NCI-H526 treated with DMSO at 0.1 percent for 48 hours (cell line): Measurements from ENCODE around the gene RHBDL3.
"Not testable (repeated sequence)": the region's sequence is repeated elsewhere in the genome, so short reads cannot be mapped to it uniquely, and the experiment has no call there.

ENCODE experiments used
- DNase-seq: peaks from one replicate; lab custom pipeline; 2025; lab: John Stamatoyannopoulos, UW

Gene RHBDL3

GRCh38 chr17:32323811-32324491, 58.3 kb downstream of the RHBDL3 start:
- DNase-seq = no peak

- DNase-seq = no peak
Observed at GRCh38 chr17:32327911-32328310, 62.3 kb downstream of the RHBDL3 start.

GRCh38 chr17:32330147-32330546, 64.5 kb downstream of the RHBDL3 start:
- no peak for DNase-seq

- DNase-seq = no peak
Observed at GRCh38 chr17:32331243-32332040, 65.8 kb downstream of the RHBDL3 start.

- no peak for DNase-seq
Observed at GRCh38 chr17:32333187-32333586, 67.6 kb downstream of the RHBDL3 start.

DNA sequence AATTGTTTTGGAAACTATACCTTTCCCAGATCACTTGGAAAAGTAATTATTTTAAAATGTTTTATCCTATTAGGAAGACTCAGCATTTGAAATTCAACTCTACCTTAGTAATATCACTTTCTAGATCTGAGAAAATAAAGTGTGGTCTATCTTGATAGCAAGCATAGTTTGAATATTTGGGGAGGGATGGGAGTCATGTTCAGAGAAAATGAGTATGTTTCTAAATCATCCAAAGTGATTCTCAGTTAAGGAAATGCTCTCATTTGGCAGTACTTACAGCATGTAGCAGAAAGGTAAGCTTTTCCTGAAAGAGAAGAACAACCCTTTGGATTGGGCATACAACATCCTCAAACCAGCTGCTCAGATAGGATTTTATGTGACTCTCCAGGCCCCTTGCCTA, 69.4 kb downstream of the RHBDL3 start:
- DNase-seq = no peak

DNA sequence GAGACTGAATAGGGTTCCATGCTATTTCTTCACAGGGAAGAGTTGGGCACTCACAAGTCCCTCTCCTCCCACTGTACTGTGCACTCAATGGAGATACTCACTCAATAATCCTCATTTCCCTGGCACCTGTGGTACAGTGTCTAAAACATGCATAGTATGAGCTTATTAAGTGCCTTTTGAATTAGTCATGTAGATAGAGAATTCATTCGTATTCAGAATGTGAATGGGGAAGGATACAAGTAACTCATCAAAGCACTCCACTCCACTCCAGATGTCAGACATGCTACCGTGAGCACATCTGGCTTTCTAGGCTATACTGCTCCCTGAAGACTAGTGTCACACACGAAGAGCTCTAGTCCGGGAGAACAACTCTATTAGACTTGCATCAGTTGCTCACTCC, 70.1 kb downstream of the RHBDL3 start:
- DNase-seq = no peak

DNA sequence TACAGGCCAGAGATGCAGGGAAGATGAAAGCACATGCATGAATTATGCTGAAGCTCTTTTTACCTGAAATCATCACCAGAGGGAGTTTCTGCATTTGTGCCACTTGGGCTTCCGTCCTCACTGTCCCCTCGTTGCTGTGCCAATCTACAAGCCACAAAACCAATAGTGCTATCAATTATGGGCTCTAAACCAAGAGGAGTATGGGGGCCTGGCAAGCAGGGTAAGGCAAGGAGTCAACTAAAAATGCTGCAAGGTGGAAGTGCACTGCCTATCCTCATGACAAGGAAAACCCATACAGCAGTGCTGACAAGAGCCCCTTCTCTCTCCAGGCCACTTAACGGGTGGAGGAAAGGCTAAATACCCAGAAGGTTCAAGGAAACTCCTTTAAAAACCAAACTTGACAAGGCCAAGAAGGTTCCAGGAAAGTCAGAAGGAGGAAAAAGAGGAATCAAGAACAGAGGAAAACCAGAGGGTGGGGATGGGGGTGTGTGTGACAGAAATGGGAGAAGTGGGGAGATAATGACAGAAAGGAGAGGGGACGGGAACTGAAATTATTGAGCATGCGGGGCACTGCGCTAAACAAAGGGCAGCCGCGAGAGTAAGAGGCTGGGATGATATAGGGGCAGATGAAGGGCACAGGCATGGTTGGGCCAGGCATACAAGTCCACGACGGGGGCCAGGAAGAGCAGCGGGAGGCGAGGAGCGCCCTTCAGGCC, 75.7 kb downstream of the RHBDL3 start:
- DNase-seq = peak; percentile 34

GRCh38 chr17:32341857-32342602, 76.4 kb downstream of the RHBDL3 start, which contains the start of gene C17orf75:
C17orf75 (minus strand) TSS chr17:32342173; CDS start chr17:32342139, 34 bp downstream.
- peak; percentile 65 for DNase-seq

DNA sequence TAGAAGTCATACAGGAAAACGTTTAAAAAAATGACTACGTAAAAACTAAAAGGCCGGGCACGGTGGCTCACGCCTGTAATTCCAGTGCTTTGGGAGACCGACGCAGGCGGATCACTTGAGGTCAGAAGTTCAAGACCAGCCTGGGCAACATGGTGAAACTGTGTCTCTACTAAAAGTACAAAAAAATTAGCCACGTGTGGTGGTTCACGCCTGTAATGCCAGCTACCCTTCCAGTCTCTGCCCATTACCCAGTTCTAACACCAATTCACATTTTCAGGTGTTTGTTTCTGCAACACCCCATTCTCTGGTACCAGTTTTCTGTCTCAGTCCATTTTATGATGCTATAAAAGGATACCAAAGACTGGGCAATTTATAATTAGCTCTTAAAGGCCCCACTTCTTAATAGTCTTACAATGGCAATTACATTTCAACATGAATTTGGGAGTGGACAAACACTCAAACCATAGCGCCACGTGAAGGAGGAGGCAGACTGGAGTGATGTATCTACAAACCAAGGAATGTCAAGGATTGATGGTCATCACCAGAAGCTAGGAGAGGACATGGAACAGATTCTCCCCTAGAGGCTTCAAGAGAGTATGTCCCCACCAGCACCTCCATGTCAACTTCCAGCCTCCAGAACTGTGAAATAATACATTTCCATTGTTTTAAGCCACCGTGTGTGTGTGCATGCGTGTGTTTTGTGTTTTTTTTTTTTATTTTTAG, 77.1 kb downstream of the RHBDL3 start:
- no peak for DNase-seq

GRCh38 chr17:32345951-32346600, 80.4 kb downstream of the RHBDL3 start:
- DNase-seq = no peak

- DNase-seq = no peak
Observed at GRCh38 chr17:32348483-32348800, 82.8 kb downstream of the RHBDL3 start.

DNA sequence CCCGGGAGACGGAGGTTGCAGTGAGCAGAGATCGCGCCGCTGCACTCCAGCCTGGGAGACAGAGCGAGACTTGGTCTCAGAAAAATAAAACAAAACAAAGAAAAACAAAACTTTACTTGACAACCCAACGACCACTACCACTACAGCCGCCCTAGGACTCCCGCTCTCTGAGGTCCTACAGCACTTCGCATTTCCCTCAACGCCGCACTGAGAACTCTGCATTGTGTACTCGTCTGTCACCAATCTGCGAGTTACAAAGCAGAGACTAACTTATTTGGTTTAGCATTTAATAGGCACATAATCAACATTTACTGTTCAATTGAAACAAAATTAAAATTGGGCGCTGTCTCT, 83.8 kb downstream of the RHBDL3 start:
- no peak for DNase-seq

DNA sequence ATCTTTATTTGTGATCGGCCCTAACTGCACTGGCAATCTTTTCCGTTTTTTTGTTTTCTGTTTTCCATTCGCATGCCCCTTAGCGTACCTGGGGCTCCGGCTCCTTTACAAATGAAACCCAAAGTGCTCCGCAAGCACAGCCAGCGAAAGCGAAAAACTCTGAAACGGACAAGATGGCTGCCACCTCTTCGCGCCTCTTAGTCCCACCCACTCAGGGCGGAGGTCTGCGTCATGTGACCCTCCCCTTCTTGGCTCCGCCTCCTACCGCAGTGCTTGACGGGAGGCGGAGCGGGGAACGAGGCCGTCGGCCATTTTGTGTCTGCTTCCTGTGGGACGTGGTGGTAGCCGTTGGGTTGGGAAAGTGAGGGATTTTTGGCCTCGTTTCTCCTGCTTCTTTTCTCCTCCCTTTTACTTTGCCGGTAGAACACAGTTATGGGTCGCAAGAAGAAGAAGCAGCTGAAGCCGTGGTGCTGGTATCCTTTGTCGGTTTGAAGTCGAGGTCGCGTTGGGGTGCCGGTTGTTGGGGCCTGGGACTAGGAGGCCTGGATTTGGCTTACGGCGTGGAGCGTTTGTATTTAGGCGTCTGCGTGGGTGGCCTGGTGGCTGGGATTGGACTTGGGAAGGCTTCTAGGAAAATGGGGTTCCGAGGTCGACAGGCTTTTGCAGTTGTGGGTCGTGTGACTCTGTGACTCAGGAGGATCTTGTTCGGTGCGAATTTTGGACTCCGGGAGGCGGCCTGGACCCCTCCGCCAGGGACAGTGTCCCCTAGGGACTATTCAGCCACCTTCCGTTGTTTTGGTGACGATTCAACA, 84.4 kb downstream of the RHBDL3 start, which contains the start of gene ZNF207:
Gene ZNF207 (plus strand): TSS at position 304 of the 812 bp plus-strand sequence. CDS start 129 bp downstream, at position 433.
- peak; percentile 95 for DNase-seq

GRCh38 chr17:32350666-32351418, 85.2 kb downstream of the RHBDL3 start:
- peak; percentile 50 for DNase-seq

DNA sequence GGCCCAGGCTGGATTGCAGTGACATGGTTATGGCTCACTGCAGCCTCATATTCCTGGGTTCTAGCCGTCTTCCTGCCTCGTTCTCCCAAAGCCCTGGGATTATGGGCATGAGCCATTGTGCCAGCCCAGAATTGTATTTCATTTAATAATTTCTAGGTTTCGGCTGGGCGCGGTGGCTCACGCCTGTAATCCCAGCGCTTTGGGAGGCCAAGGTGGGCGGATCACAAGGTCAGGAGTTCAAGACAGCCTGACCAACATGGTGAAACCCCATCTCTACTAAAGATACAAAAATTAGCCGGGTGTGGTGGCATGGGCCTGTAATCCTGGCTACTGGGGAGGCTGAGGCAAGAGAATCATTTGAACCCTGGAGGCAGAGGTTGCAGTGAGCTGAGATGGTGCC, 87.1 kb downstream of the RHBDL3 start:
- DNase-seq = not testable (repeated sequence)

GRCh38 chr17:32355649-32356377, 90.2 kb downstream of the RHBDL3 start:
- no peak for DNase-seq

DNA sequence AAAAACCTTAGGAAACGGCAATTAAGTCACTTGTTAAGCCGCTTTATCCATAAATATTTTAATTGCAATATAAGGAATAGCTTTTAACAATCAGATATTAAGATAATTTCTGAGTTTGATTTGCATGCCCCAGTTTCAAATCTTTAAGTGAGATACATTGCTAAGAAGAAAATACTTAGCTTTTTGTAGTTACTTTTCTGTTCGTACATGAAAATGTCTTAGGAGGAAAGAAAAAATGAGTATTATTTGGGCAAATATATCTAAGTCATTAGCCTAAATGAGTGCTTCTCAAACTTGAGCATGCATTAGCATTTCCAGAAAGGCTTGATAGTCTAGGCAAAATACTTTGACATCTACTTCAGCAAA, 90.7 kb downstream of the RHBDL3 start:
- no peak for DNase-seq

DNA sequence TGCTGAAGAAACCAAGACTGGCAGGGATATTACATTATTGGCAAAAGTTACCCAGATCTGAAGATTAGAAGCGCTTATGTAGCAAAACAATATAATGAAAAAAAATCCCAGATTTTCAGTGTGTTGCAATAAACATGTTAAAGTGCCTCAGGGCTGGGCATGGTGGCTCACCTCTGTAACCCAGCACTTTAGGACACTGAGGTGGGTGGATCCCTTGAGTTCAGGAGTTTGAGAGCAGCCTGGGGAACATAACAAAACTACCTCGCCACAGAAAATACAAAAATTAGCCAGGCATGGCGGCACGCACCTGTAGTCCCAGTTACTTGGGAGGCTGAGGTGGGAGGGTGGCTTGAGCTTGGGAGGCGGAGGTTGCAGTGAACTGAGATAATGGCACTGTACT, 91.1 kb downstream of the RHBDL3 start:
- no peak for DNase-seq
